ENCODE results near the gene CANX.

CANX gene

GRCh38 chr5:179729303-179729702, 30.5 kb downstream of the CANX start:
- TF ChIP-seq CTCF (conservative IDR thresholded peaks at IDR 0.05): no peak
- peak overlapping the region; percentile 96; the same call in 1 of the 2 replicates for H3K27ac ChIP-seq

- TF ChIP-seq CTCF (conservative IDR thresholded peaks at IDR 0.05): no peak
- peak overlapping the region; percentile 96 for H3K27ac ChIP-seq
These were observed 31.0 kb downstream of the CANX start for GRCh38 chr5:179729727-179730126.

- no peak for TF ChIP-seq CTCF (conservative IDR thresholded peaks at IDR 0.05)
- peak overlapping the region; percentile 96 for H3K27ac ChIP-seq
These were observed 31.6 kb downstream of the CANX start for GRCh38 chr5:179730356-179730755.

- no peak for TF ChIP-seq CTCF (conservative IDR thresholded peaks at IDR 0.05)
- peak overlapping the region; percentile 96 for H3K27ac ChIP-seq
These were observed 32.1 kb downstream of the CANX start for GRCh38 chr5:179730852-179731251.

GRCh38 chr5:179731791-179732411, 33.1 kb downstream of the CANX start:
- TF ChIP-seq CTCF (conservative IDR thresholded peaks at IDR 0.05): no peak
- H3K27ac ChIP-seq: peak overlapping the region; percentile 96

GRCh38 chr5:179732412-179732917, 33.7 kb downstream of the CANX start, which contains the start of gene MAML1:
Gene MAML1, plus strand, starts transcription at chr5:179732822. Its CDS starts 291 bp downstream, at chr5:179733113.
- TF ChIP-seq CTCF (conservative IDR thresholded peaks at IDR 0.05): no peak

GRCh38 chr5:179732918-179733771, 34.4 kb downstream of the CANX start:
- no peak for TF ChIP-seq CTCF (conservative IDR thresholded peaks at IDR 0.05)
- peak overlapping the region; percentile 96 for H3K27ac ChIP-seq

More at GRCh38 chr5:179732412-179732917, 33.7 kb downstream of the CANX start, which contains the start of gene MAML1:
- peak within 1 kb of the TSS; percentile 96 for H3K27ac ChIP-seq

Measured in VCaP (cell line).